HG02763 (cell line): ENCODE measurements around the gene HSPG2.

Experiments
- ATAC-seq: cut with Tn5 transposase; IDR thresholded peaks from one replicate; pipeline ENCODE4 v1.9.1; 2021; ENCODE audit warnings: mild to moderate bottlenecking, moderate library complexity; ENCODE audit not compliant: unreplicated experiment

HSPG2 gene

DNA sequence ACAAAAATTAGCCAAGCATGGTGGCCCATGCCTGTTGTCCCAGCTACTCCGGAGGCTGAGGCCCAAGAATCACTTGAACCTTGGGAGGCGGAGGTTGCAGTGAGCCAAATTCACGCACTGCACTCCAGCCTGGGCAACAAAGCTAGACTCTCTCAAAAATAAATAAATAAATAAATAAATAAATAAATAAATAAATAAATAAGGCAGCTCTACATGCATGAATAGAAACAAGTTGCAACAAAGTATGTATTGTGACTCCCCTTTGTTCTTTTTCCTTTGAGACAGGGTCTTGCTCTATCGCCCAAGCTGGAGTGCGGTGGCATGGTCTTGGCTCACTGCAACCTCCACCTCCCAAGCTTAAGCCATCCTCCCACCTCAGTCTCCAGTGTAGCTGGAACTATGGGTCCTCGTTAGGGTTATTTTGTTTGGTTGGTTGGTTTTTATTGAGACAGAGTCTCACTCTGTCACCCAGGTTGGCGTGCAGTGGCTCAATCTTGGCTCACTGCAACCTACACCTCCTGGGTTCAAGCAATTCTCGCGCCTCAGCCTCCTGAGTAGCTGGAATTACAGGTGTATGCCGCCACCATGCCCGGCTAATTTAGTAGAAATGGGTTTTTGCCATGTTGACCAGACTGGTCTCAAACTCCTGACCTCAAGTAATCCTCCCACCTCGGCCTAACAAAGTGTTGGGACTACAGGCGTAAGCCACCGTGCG, 162.1 kb downstream of the HSPG2 start:
- ATAC-seq, result no peak

- ATAC-seq, result no peak
These were observed 163.5 kb downstream of the HSPG2 start for GRCh38 chr1:21773585-21773984.
